Bronchial smooth muscle cell (primary cell): ENCODE measurements around the gene DPY19L1. TPM values are rescaled to one million over a fixed set of nuclear protein-coding genes. Genes with fewer than 3 reads are reported as not detected.

Experiments used
- total RNA-seq: library from RNA; depleted of rRNA; stranded (reverse); fragments of >200 nt; gene quantifications from 2 replicates; pipeline ENCODE4 v1.2.1, GENCODE V29; 2014

The DPY19L1 gene
- 21.0 and 26.2 TPM in 2 replicates for total RNA-seq

DNA sequence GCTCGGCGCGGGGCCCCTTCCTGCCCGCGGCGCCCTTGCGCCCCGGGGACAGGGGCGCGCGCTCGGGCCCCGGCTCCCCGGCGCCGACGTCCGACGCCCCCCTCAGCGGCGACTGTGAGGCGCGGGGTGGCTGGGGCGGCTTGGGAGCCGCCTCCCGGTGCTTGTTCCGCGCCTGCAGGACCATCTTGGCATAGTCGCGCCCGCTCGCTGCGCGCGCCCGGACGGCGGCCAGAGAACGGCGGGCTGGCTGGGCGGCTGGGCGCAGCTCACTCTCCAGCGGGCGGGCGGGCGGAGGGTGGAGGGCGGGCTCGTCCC is at the start of gene DPY19L1:
Gene DPY19L1 (minus strand): TSS at position 275 of the 315 bp plus-strand sequence. CDS start 91 bp downstream, at position 184.

Other genes starting within 250 kb of the DPY19L1 start
- not detected in 2 replicates for gene TBX20, start 216.6 kb upstream of the DPY19L1 start, total RNA-seq